PC-3 (cell line): ENCODE measurements around the gene SETMAR.

Source experiments
- CTCF ChIP-seq: fragments of 300-600 bp; sonication (generic); conservative IDR thresholded peaks from 2 replicates; pipeline ENCODE4 v1.5.1; 2017; ENCODE audit warnings: antibody characterized with exemption, low read depth, mild to moderate bottlenecking, low read length
- EZH2 ChIP-seq: fragments of 300-600 bp; sonication (generic); IDR thresholded peaks from one replicate; pipeline ENCODE4 v1.6.1; 2017; ENCODE audit warnings: antibody characterized with exemption, mild to moderate bottlenecking, low read length; ENCODE audit not compliant: unreplicated experiment
- EZH2phosphoT487 ChIP-seq: fragments of 300-600 bp; sonication (generic); IDR thresholded peaks from 2 replicates; pipeline ENCODE4 v1.6.1; 2018; ENCODE audit warnings: mild to moderate bottlenecking, antibody characterized with exemption, low read length, borderline replicate concordance

GRCh38 chr3:4341336-4341675 lies 38.1 kb downstream of the SETMAR start:
- TF ChIP-seq CTCF (no peak), EZH2 (no peak), EZH2phosphoT487 (no peak)
